ENCODE results near the gene AK2. TPM values are rescaled to one million over a fixed set of nuclear protein-coding genes. Genes with fewer than 3 reads are reported as not detected.

AK2 gene
- total RNA-seq, 2 donors from 2014 or later, result 120 to 162 TPM

DNA sequence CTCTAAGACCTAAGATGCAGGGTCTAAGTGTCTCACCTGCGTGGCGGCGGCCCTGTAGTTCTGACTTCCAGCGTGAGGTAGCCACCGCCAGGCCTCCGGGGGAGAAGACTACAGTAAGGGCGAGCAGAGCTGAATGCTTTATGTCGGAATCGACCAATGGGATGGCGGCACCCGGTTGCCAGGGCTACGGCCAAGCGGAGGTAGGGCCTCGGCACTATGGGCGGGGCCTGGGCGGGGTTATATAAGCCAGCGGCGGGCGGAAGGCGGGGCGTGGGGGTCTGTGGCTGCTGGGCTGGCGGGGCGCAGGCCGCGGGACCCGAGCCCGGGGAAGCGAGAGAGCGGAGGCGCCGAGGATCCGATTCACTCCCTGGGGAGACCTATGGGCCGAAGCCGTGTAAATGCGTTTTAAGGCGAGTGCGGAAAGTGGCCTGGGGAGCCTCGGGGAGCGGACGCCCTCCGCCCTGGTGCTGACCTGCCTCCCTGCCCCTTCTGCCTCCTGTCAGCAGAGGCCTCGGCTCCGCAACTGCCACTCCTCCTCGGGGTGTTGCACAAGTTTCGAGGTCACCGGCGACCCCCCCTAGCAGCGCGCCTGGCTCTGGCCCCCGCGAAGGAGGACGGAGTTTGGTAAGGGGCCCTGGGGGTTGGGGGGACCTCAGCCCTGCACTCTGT lies 44.3 kb upstream of the AK2 start, which contains the start of gene AZIN2:
Gene AZIN2, plus strand, starts transcription at position 269 of the 669 bp plus-strand sequence. CDS start 1,097 bp downstream, outside the sequence.
- peaks cover 0 to 19% of the 10 kb centered on the region in 2 donors for H3K4me1 ChIP-seq
- H3K36me3 ChIP-seq, result no peaks in the 10 kb centered on the region
- peak within 1 kb of the TSS; percentile 5 to 65 for H3K27ac ChIP-seq
- DNase-seq (ENCODE audit: low spot score), result peak; percentile 97
- TF ChIP-seq CTCF (IDR thresholded peaks at IDR 0.05), result no peak
- peak within 1 kb of the TSS; percentile 55 to 64 for H3K4me3 ChIP-seq
- H3K9me3 ChIP-seq, result no peaks in the 10 kb centered on the region
- no peaks in the 10 kb centered on the region for H3K27me3 ChIP-seq

- Histone ChIP-seq H3K27ac (no peak overlapping the region), H3K9me3 (no peaks in the 10 kb centered on the region), H3K4me1 (peaks cover 0 to 19% of the 10 kb centered on the region in 2 donors)
These were observed 43.7 kb upstream of the AK2 start for GRCh38 chr1:33080373-33080772.

DNA sequence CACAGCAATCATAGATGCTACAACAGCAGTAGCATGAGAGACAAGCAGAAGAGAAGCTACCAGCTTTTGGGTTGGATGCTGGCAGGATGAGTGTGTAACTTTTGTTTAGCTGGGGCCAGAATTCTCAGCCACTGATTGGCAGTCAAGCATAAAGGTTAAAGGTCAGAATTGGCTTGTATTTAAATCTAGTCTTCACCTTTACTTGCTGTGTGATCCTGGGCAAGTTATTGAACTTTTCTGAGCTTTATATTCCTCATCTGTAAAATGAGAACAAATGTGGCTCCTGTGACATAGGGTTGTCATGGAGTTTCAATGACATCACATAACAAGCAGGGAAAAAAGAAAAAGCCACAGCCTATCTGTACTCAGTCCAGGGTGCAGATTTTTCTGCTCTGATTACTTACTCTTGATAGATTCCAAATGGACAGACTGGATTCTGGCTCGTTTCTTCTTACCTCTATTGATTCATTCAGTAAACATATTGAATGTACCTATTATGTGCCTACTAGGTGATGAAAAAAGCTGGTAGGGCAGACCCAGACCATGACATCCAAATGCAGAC lies 41.4 kb upstream of the AK2 start:
- no peak for DNase-seq (ENCODE audit: low spot score)
- no peaks in the 10 kb centered on the region for H3K27me3 ChIP-seq
- H3K4me3 ChIP-seq, result no peak overlapping the region
- H3K27ac ChIP-seq, result no peak overlapping the region
- no peaks in the 10 kb centered on the region for H3K36me3 ChIP-seq
- no peak for TF ChIP-seq CTCF (IDR thresholded peaks at IDR 0.05)
- peaks cover 0 to 19% of the 10 kb centered on the region in 2 donors for H3K4me1 ChIP-seq
- no peaks in the 10 kb centered on the region for H3K9me3 ChIP-seq

More at GRCh38 chr1:33080373-33080772, 43.7 kb upstream of the AK2 start:
- TF ChIP-seq CTCF (IDR thresholded peaks at IDR 0.05), result no peak
- DNase-seq (ENCODE audit: low spot score), result no peak
- no peaks in the 10 kb centered on the region for H3K27me3 ChIP-seq
- no peaks in the 10 kb centered on the region for H3K36me3 ChIP-seq
- peak overlapping the region; percentile 55 to 64 for H3K4me3 ChIP-seq

- H3K4me3 ChIP-seq, result no peak overlapping the region
- TF ChIP-seq CTCF (IDR thresholded peaks at IDR 0.05), result no peak
- H3K9me3 ChIP-seq, result no peaks in the 10 kb centered on the region
- no peak for DNase-seq (ENCODE audit: low spot score)
- H3K4me1 ChIP-seq, result no peaks in the 10 kb centered on the region
- H3K27me3 ChIP-seq, result no peaks in the 10 kb centered on the region
- no peak overlapping the region for H3K27ac ChIP-seq
- H3K36me3 ChIP-seq, result no peaks in the 10 kb centered on the region
These were observed 37.7 kb upstream of the AK2 start for GRCh38 chr1:33074193-33074945.

GRCh38 chr1:33072707-33073106 lies 36.0 kb upstream of the AK2 start:
- DNase-seq (ENCODE audit: low spot score), result no peak
- TF ChIP-seq CTCF (IDR thresholded peaks at IDR 0.05), result no peak
- no peak overlapping the region for H3K27ac ChIP-seq
- H3K27me3 ChIP-seq, result no peaks in the 10 kb centered on the region
- H3K4me1 ChIP-seq, result no peaks in the 10 kb centered on the region
- no peak overlapping the region for H3K4me3 ChIP-seq
- no peaks in the 10 kb centered on the region for H3K36me3 ChIP-seq
- H3K9me3 ChIP-seq, result no peaks in the 10 kb centered on the region
